ENCODE data around the gene AKAP12.

The AKAP12 gene

GRCh38 chr6:151260205-151260604 lies 20.4 kb downstream of the AKAP12 start:
- Histone ChIP-seq H3K4me1 (ENCODE audit: control insufficient read depth, insufficient read depth, low read length) (peaks cover 12% of the 10 kb centered on the region; the same call in 1 of the 2 replicates), H3K27ac (ENCODE audit: low read depth, low read length) (no peak overlapping the region), H3K9ac (ENCODE audit: low read length) (no peak overlapping the region), H3K9me3 (ENCODE audit: control insufficient read depth, insufficient read depth, low read depth, low read length) (no peaks in the 10 kb centered on the region), H3K4me3 (ENCODE audit: low read depth, low read length) (no peak overlapping the region), H3K36me3 (ENCODE audit: control insufficient read depth, insufficient read depth, low read length) (no peaks in the 10 kb centered on the region; the same call in 1 of the 2 replicates), H3K27me3 (ENCODE audit: control insufficient read depth, insufficient read depth, low read length) (no peaks in the 10 kb centered on the region)

GRCh38 chr6:151263035-151263434 lies 23.3 kb downstream of the AKAP12 start:
- Histone ChIP-seq H3K9me3 (ENCODE audit: control insufficient read depth, insufficient read depth, low read depth, low read length) (no peaks in the 10 kb centered on the region), H3K4me3 (ENCODE audit: low read depth, low read length) (no peak overlapping the region), H3K4me1 (ENCODE audit: control insufficient read depth, insufficient read depth, low read length) (peaks cover 5% of the 10 kb centered on the region; the same call in 1 of the 2 replicates), H3K9ac (ENCODE audit: low read length) (no peak overlapping the region), H3K27ac (ENCODE audit: low read depth, low read length) (no peak overlapping the region), H3K36me3 (ENCODE audit: control insufficient read depth, insufficient read depth, low read length) (no peaks in the 10 kb centered on the region; the same call in 1 of the 2 replicates), H3K27me3 (ENCODE audit: control insufficient read depth, insufficient read depth, low read length) (no peaks in the 10 kb centered on the region)

- H3K36me3 ChIP-seq (ENCODE audit: control insufficient read depth, insufficient read depth, low read length) = no peaks in the 10 kb centered on the region; the same call in 1 of the 2 replicates
- H3K4me3 ChIP-seq (ENCODE audit: low read depth, low read length) = no peak overlapping the region
- no peak overlapping the region for H3K27ac ChIP-seq (ENCODE audit: low read depth, low read length)
- no peak overlapping the region for H3K9ac ChIP-seq (ENCODE audit: low read length)
- H3K27me3 ChIP-seq (ENCODE audit: control insufficient read depth, insufficient read depth, low read length) = no peaks in the 10 kb centered on the region
- H3K9me3 ChIP-seq (ENCODE audit: control insufficient read depth, insufficient read depth, low read depth, low read length) = no peaks in the 10 kb centered on the region
- peaks cover 3% of the 10 kb centered on the region; the same call in 1 of the 2 replicates for H3K4me1 ChIP-seq (ENCODE audit: control insufficient read depth, insufficient read depth, low read length)
These were observed 24.2 kb downstream of the AKAP12 start for GRCh38 chr6:151263967-151264366.

- no peak overlapping the region for H3K4me3 ChIP-seq (ENCODE audit: low read depth, low read length)
- H3K27me3 ChIP-seq (ENCODE audit: control insufficient read depth, insufficient read depth, low read length) = no peaks in the 10 kb centered on the region
- H3K36me3 ChIP-seq (ENCODE audit: control insufficient read depth, insufficient read depth, low read length) = no peaks in the 10 kb centered on the region; the same call in 1 of the 2 replicates
- H3K9ac ChIP-seq (ENCODE audit: low read length) = no peak overlapping the region
- H3K9me3 ChIP-seq (ENCODE audit: control insufficient read depth, insufficient read depth, low read depth, low read length) = no peaks in the 10 kb centered on the region
- peaks cover 3% of the 10 kb centered on the region; the same call in 1 of the 2 replicates for H3K4me1 ChIP-seq (ENCODE audit: control insufficient read depth, insufficient read depth, low read length)
- no peak overlapping the region for H3K27ac ChIP-seq (ENCODE audit: low read depth, low read length)
These were observed 25.5 kb downstream of the AKAP12 start for GRCh38 chr6:151265282-151265681.

- Histone ChIP-seq H3K36me3 (ENCODE audit: control insufficient read depth, insufficient read depth, low read length) (no peaks in the 10 kb centered on the region), H3K27me3 (ENCODE audit: control insufficient read depth, insufficient read depth, low read length) (no peaks in the 10 kb centered on the region), H3K4me3 (ENCODE audit: low read depth, low read length) (no peak overlapping the region), H3K9ac (ENCODE audit: low read length) (no peak overlapping the region), H3K27ac (ENCODE audit: low read depth, low read length) (no peak overlapping the region), H3K4me1 (ENCODE audit: control insufficient read depth, insufficient read depth, low read length) (no peaks in the 10 kb centered on the region), H3K9me3 (ENCODE audit: control insufficient read depth, insufficient read depth, low read depth, low read length) (no peaks in the 10 kb centered on the region)
These were observed 29.7 kb downstream of the AKAP12 start for GRCh38 chr6:151269321-151269995.

GRCh38 chr6:151275121-151275520 lies 35.4 kb downstream of the AKAP12 start:
- peaks cover 8% of the 10 kb centered on the region; the same call in 1 of the 2 replicates for H3K4me1 ChIP-seq (ENCODE audit: control insufficient read depth, insufficient read depth, low read length)
- H3K9ac ChIP-seq (ENCODE audit: low read length) = no peak overlapping the region
- no peaks in the 10 kb centered on the region for H3K9me3 ChIP-seq (ENCODE audit: control insufficient read depth, insufficient read depth, low read depth, low read length)
- H3K27ac ChIP-seq (ENCODE audit: low read depth, low read length) = no peak overlapping the region
- no peaks in the 10 kb centered on the region for H3K36me3 ChIP-seq (ENCODE audit: control insufficient read depth, insufficient read depth, low read length)
- no peaks in the 10 kb centered on the region for H3K27me3 ChIP-seq (ENCODE audit: control insufficient read depth, insufficient read depth, low read length)
- H3K4me3 ChIP-seq (ENCODE audit: low read depth, low read length) = no peak overlapping the region

GRCh38 chr6:151275566-151275965 lies 35.8 kb downstream of the AKAP12 start:
- Histone ChIP-seq H3K27me3 (ENCODE audit: control insufficient read depth, insufficient read depth, low read length) (no peaks in the 10 kb centered on the region), H3K27ac (ENCODE audit: low read depth, low read length) (no peak overlapping the region), H3K4me3 (ENCODE audit: low read depth, low read length) (no peak overlapping the region), H3K4me1 (ENCODE audit: control insufficient read depth, insufficient read depth, low read length) (peaks cover 8% of the 10 kb centered on the region; the same call in 1 of the 2 replicates), H3K36me3 (ENCODE audit: control insufficient read depth, insufficient read depth, low read length) (no peaks in the 10 kb centered on the region), H3K9ac (ENCODE audit: low read length) (no peak overlapping the region), H3K9me3 (ENCODE audit: control insufficient read depth, insufficient read depth, low read depth, low read length) (no peaks in the 10 kb centered on the region)

GRCh38 chr6:151276112-151276740 lies 36.5 kb downstream of the AKAP12 start:
- no peaks in the 10 kb centered on the region for H3K9me3 ChIP-seq (ENCODE audit: control insufficient read depth, insufficient read depth, low read depth, low read length)
- no peak overlapping the region for H3K27ac ChIP-seq (ENCODE audit: low read depth, low read length)
- H3K36me3 ChIP-seq (ENCODE audit: control insufficient read depth, insufficient read depth, low read length) = no peaks in the 10 kb centered on the region
- H3K4me3 ChIP-seq (ENCODE audit: low read depth, low read length) = no peak overlapping the region
- H3K27me3 ChIP-seq (ENCODE audit: control insufficient read depth, insufficient read depth, low read length) = no peaks in the 10 kb centered on the region
- no peak overlapping the region for H3K9ac ChIP-seq (ENCODE audit: low read length)
- H3K4me1 ChIP-seq (ENCODE audit: control insufficient read depth, insufficient read depth, low read length) = peaks cover 10% of the 10 kb centered on the region; the same call in 1 of the 2 replicates

- Histone ChIP-seq H3K4me3 (ENCODE audit: low read depth, low read length) (no peak overlapping the region), H3K27me3 (ENCODE audit: control insufficient read depth, insufficient read depth, low read length) (no peaks in the 10 kb centered on the region), H3K27ac (ENCODE audit: low read depth, low read length) (no peak overlapping the region), H3K4me1 (ENCODE audit: control insufficient read depth, insufficient read depth, low read length) (peaks cover 10% of the 10 kb centered on the region; the same call in 1 of the 2 replicates), H3K9me3 (ENCODE audit: control insufficient read depth, insufficient read depth, low read depth, low read length) (no peaks in the 10 kb centered on the region), H3K9ac (ENCODE audit: low read length) (no peak overlapping the region), H3K36me3 (ENCODE audit: control insufficient read depth, insufficient read depth, low read length) (no peaks in the 10 kb centered on the region)
These were observed 40.1 kb downstream of the AKAP12 start for GRCh38 chr6:151279891-151280290.

GRCh38 chr6:151280859-151281258 lies 41.1 kb downstream of the AKAP12 start:
- H3K4me3 ChIP-seq (ENCODE audit: low read depth, low read length) = no peak overlapping the region
- no peaks in the 10 kb centered on the region for H3K9me3 ChIP-seq (ENCODE audit: control insufficient read depth, insufficient read depth, low read depth, low read length)
- H3K4me1 ChIP-seq (ENCODE audit: control insufficient read depth, insufficient read depth, low read length) = 0 out of 2 replicates have a peak, but pooled peaks cover 6% of the 10 kb centered on the region
- H3K36me3 ChIP-seq (ENCODE audit: control insufficient read depth, insufficient read depth, low read length) = no peaks in the 10 kb centered on the region
- no peak overlapping the region for H3K27ac ChIP-seq (ENCODE audit: low read depth, low read length)
- no peak overlapping the region for H3K9ac ChIP-seq (ENCODE audit: low read length)
- no peaks in the 10 kb centered on the region for H3K27me3 ChIP-seq (ENCODE audit: control insufficient read depth, insufficient read depth, low read length)

GRCh38 chr6:151284012-151284411 lies 44.2 kb downstream of the AKAP12 start:
- Histone ChIP-seq H3K9me3 (ENCODE audit: control insufficient read depth, insufficient read depth, low read depth, low read length) (no peaks in the 10 kb centered on the region), H3K4me1 (ENCODE audit: control insufficient read depth, insufficient read depth, low read length) (peaks cover 11% of the 10 kb centered on the region; the same call in 1 of the 2 replicates), H3K27ac (ENCODE audit: low read depth, low read length) (no peak overlapping the region), H3K4me3 (ENCODE audit: low read depth, low read length) (no peak overlapping the region), H3K36me3 (ENCODE audit: control insufficient read depth, insufficient read depth, low read length) (no peaks in the 10 kb centered on the region), H3K9ac (ENCODE audit: low read length) (no peak overlapping the region), H3K27me3 (ENCODE audit: control insufficient read depth, insufficient read depth, low read length) (no peaks in the 10 kb centered on the region)
